Lung (tissue), 12 donors: ENCODE measurements around the gene ZFYVE28. TPM values are rescaled to one million over a fixed set of nuclear protein-coding genes. Genes with fewer than 3 reads are reported as not detected.

Experiments
- ATAC-seq: fragments of 200-7000 bp; cut with Tn5 transposase; one replicate; pipeline ENCODE4 v1.9.1; 2020; ENCODE audit warnings: moderate number of reproducible peaks; ENCODE audit not compliant: insufficient read depth, low FRiP score
- DNase-seq, 3 donors: peaks; one replicate each; pipeline ENCODE4 v3.0.0-alpha.2; 2013 to 2017
- H3K27ac ChIP-seq, 2 donors: one replicate each; pipeline ENCODE4 v1.5.1; 2013; ENCODE audit warnings: mild to moderate bottlenecking in 2 of 2, moderate library complexity in 2 of 2, control low read depth in 1 of 2, inconsistent platforms in 1 of 2, low read depth in 1 of 2, low read length in 1 of 2
- H3K27me3 ChIP-seq, 3 donors: one replicate each; pipeline ENCODE4 v1.5.1; 2013; ENCODE audit warnings: low read length in 2 of 3; ENCODE audit not compliant: control insufficient read depth in 3 of 3, insufficient read depth in 3 of 3
- H3K36me3 ChIP-seq, 4 donors: one replicate each; pipeline ENCODE4 v1.5.1; 2013; ENCODE audit warnings: low read length in 4 of 4, mild to moderate bottlenecking in 1 of 4, moderate library complexity in 1 of 4; ENCODE audit not compliant: control insufficient read depth in 4 of 4, insufficient read depth in 4 of 4
- H3K4me1 ChIP-seq, 5 donors: one replicate each; pipeline ENCODE4 v1.5.1; 2013; ENCODE audit warnings: low read length in 5 of 5, mild to moderate bottlenecking in 2 of 5, moderate library complexity in 1 of 5; ENCODE audit not compliant: control insufficient read depth in 5 of 5, insufficient read depth in 5 of 5
- H3K4me3 ChIP-seq: one replicate; pipeline ENCODE4 v1.5.1; 2013; ENCODE audit warnings: mild to moderate bottlenecking, control low read depth, moderate library complexity
- H3K9ac ChIP-seq, 2 donors: one replicate each; pipeline ENCODE4 v1.5.1; 2013; ENCODE audit warnings: low read length in 2 of 2, control low read depth in 1 of 2; ENCODE audit not compliant: insufficient read depth in 1 of 2
- H3K9me3 ChIP-seq, 4 donors: one replicate each; pipeline ENCODE4 v1.5.1; 2013; ENCODE audit warnings: low read length in 3 of 4, mild to moderate bottlenecking in 1 of 4, moderate library complexity in 1 of 4; ENCODE audit not compliant: control insufficient read depth in 4 of 4, insufficient read depth in 3 of 4
- CTCF ChIP-seq: IDR thresholded peaks from 2 replicates; pipeline ENCODE4 v1.5.1; 2012; ENCODE audit warnings: mild to moderate bottlenecking; ENCODE audit errors: control extremely low read depth, extremely low read depth
- WGBS, 2 donors: extraction: QIAGEN DNeasy Blood & Tissue Kit; methylation state at CpG; one replicate each; pipeline ENCODE4 v1.1.7; 2013; 5-methylcytosine and 5-hydroxymethylcytosine counted together
- polyA plus RNA-seq, 2 donors: library from polyadenylated mRNA; stranded (reverse); fragments of 200-250 nt; gene quantifications; one replicate each; pipeline ENCODE4 v1.2.1, GENCODE V29; 2013
- total RNA-seq, 2 donors: library from RNA; depleted of rRNA in 1 of 2; stranded (reverse); fragments of >200 nt in 1 of 2; gene quantifications; one replicate each; pipeline ENCODE4 v1.2.1, GENCODE V29; 2014 to 2021
- donor health status: control.
- donor health status: control.
- donor health status: Bipolar disorder and iron deficiency.
- donor health status: healthy.
- donor health status: DM: yes; HTN: yes; CAD: no.

The ZFYVE28 gene
- total and polyA plus RNA-seq, 4 donors, result 6.8 to 10.3 (median 7.6) TPM

- Histone ChIP-seq H3K4me3 (no peak overlapping the region), H3K9ac (no peak overlapping the region), H3K27ac (no peak overlapping the region), H3K4me1 (peaks cover 0 to 16% (median 7%) of the 10 kb centered on the region in 5 donors), H3K9me3 (no peaks in the 10 kb centered on the region), H3K36me3 (no peaks in the 10 kb centered on the region), H3K27me3 (peaks cover 0 to 20% (median 8%) of the 10 kb centered on the region in 3 donors)
- no peak for DNase-seq
- no peak for TF ChIP-seq CTCF
- WGBS, 2 donors, result 74 to 79% methylated on average over 7 of the region's 7 CpGs
- no peak for ATAC-seq
Measured at GRCh38 chr4:2406920-2407319, 11.5 kb downstream of the ZFYVE28 start.

- WGBS, 2 donors, result 80 to 85% methylated on average over 10 of the region's 10 CpGs
- H3K4me1 ChIP-seq, result peaks cover 0 to 17% (median 7%) of the 10 kb centered on the region in 5 donors
- no peak for TF ChIP-seq CTCF
- peaks cover 0 to 20% (median 6%) of the 10 kb centered on the region in 3 donors for H3K27me3 ChIP-seq
- H3K27ac ChIP-seq, result no peak overlapping the region
- no peaks in the 10 kb centered on the region for H3K36me3 ChIP-seq
- no peak overlapping the region for H3K4me3 ChIP-seq
- H3K9me3 ChIP-seq, result no peaks in the 10 kb centered on the region
- DNase-seq (no peak), ATAC-seq (no peak)
- no peak overlapping the region for H3K9ac ChIP-seq
Measured at GRCh38 chr4:2406406-2406805, 12.0 kb downstream of the ZFYVE28 start.

GRCh38 chr4:2402941-2403340 lies 15.5 kb downstream of the ZFYVE28 start:
- no peak overlapping the region for H3K4me3 ChIP-seq
- no peaks in the 10 kb centered on the region for H3K9me3 ChIP-seq
- ATAC-seq (no peak), DNase-seq (no peak)
- H3K27ac ChIP-seq, result no peak overlapping the region
- no peaks in the 10 kb centered on the region for H3K36me3 ChIP-seq
- no peak for TF ChIP-seq CTCF
- WGBS, 2 donors, result 58 to 73% methylated on average over 7 of the region's 7 CpGs
- no peak overlapping the region for H3K9ac ChIP-seq
- peaks cover 0 to 22% (median 4%) of the 10 kb centered on the region in 3 donors for H3K27me3 ChIP-seq
- H3K4me1 ChIP-seq, result peaks cover 0 to 17% (median 7%) of the 10 kb centered on the region in 5 donors
